GM12878 (cell line): Measurements from ENCODE around the gene SMG9. TPM values are rescaled to one million over a fixed set of nuclear protein-coding genes. Genes with fewer than 3 reads are reported as not detected.

Source experiments
- ATAC-seq: fragments of 200-7000 bp; cut with Tn5 transposase; 3 replicates; pipeline ENCODE4 v1.9.1; 2020; ENCODE audit warnings: mild to moderate bottlenecking, moderate library complexity
- BruUV-seq: library from RNA; stranded (reverse); fragments of 400-500 nt; replicated peaks from 2 replicates; lab custom pipeline; 2021; lab: Mats Ljungman, UMichigan
- CTCF ChIA-PET: fragments of 300-600 bp; sonication (Branson Sonifier 250); formaldehyde crosslinking; extraction: SDS; loops from one replicate; lab custom pipeline; 2021; ENCODE audit warnings: inconsistent platforms; lab: Yijun Ruan, JAX
- POLR2A ChIA-PET: fragments of 350-600 bp; formaldehyde crosslinking; extraction: SDS; loops from one replicate; lab custom pipeline; 2021; ENCODE audit warnings: inconsistent platforms; lab: Charles Lee
- RAD21 ChIA-PET: fragments of 300-600 bp; sonication (Branson Sonifier 250); formaldehyde crosslinking; loops from one replicate; lab custom pipeline; 2023; ENCODE audit warnings: antibody characterized with exemption; ENCODE audit not compliant: unreplicated experiment; lab: Charles Lee
- SMC1A ChIA-PET: fragments of 300-600 bp; sonication (Branson Sonifier 250); formaldehyde crosslinking; loops from one replicate; lab custom pipeline; 2023; ENCODE audit not compliant: unreplicated experiment, uncharacterized antibody; lab: Charles Lee
- DNase-seq: peaks from one replicate; pipeline ENCODE4 v3.0.0-alpha.2; 2011; ENCODE audit warnings: low read depth, low spot score
- FAIRE-seq: peaks from 3 replicates; lab custom pipeline; 2011; peaks lifted over from hg19 to GRCh38; lab: Jason Lieb, UNC
- H2AFZ ChIP-seq: 2 replicates; pipeline ENCODE4 v1.6.0; 2011; ENCODE audit warnings: low read depth, low read length, control low read depth; ENCODE audit not compliant: control insufficient read depth
- H3K27ac ChIP-seq: 2 replicates; pipeline ENCODE4 v1.5.1; 2011; ENCODE audit warnings: control low read depth; ENCODE audit not compliant: control insufficient read depth, insufficient read depth
- H3K27me3 ChIP-seq, 2 experiments: replicated peaks in 1 of 2; 2 replicates each; pipeline versions ENCODE4 v1.6.0 to v1.6.1; 2011; ENCODE audit warnings: low read length in 1 of 2; ENCODE audit not compliant: control insufficient read depth in 2 of 2, insufficient read depth in 2 of 2
- H3K36me3 ChIP-seq, 2 experiments: 2 replicates each; pipeline ENCODE4 v1.5.1; 2011; ENCODE audit warnings: low read length in 1 of 2; ENCODE audit not compliant: control insufficient read depth in 2 of 2, insufficient read depth in 2 of 2
- H3K4me1 ChIP-seq: 2 replicates; pipeline ENCODE4 v1.6.1; 2011; ENCODE audit warnings: mild to moderate bottlenecking, low read length, moderate library complexity, mixed read lengths; ENCODE audit not compliant: control insufficient read depth, insufficient read depth
- H3K4me2 ChIP-seq: 2 replicates; pipeline ENCODE4 v1.6.0; 2011; ENCODE audit warnings: control low read depth; ENCODE audit not compliant: control insufficient read depth, insufficient read depth
- H3K4me3 ChIP-seq: fragments of 200-600 bp; sonication (generic); 2 replicates; pipeline ENCODE4 v1.5.1; 2016
- H3K79me2 ChIP-seq: 2 replicates; pipeline ENCODE4 v1.6.0; 2011; ENCODE audit warnings: low read length; ENCODE audit not compliant: control insufficient read depth, insufficient read depth
- H3K9ac ChIP-seq: 2 replicates; pipeline ENCODE4 v1.8.0; 2011; ENCODE audit warnings: low read length, control low read depth, mixed read lengths; ENCODE audit not compliant: control insufficient read depth, insufficient read depth
- H3K9me3 ChIP-seq: replicated peaks from 3 replicates; pipeline ENCODE4 v1.5.1; 2011; ENCODE audit warnings: mild to moderate bottlenecking, low read length; ENCODE audit not compliant: control insufficient read depth, insufficient read depth
- H4K20me1 ChIP-seq: 2 replicates; pipeline ENCODE4 v1.6.0; 2011; ENCODE audit not compliant: control insufficient read depth, insufficient read depth
- BMI1 ChIP-seq: fragments of 450-650 bp; IDR thresholded peaks from 2 replicates; pipeline ENCODE4 v1.6.1; 2016; ENCODE audit warnings: mild to moderate bottlenecking, moderate library complexity, borderline replicate concordance
- EP300 ChIP-seq, 2 experiments: fragments of 150-350 bp in 1 of 2; IDR thresholded peaks; 2 replicates each; pipeline ENCODE4 v1.6.1; 2011 to 2012; ENCODE audit warnings: low read depth in 2 of 2, low read length in 2 of 2, borderline replicate concordance in 1 of 2, improper control_type of control experiment in 1 of 2, inconsistent platforms in 1 of 2; ENCODE audit not compliant: control insufficient read depth in 1 of 2
- ETV6 ChIP-seq, 2 experiments: fragments of 450-650 bp in 1 of 2; IDR thresholded peaks in 1 of 2; conservative IDR thresholded peaks in 1 of 2; 2 replicates each; pipeline ENCODE4 v1.6.1; 2014; ENCODE audit warnings: antibody characterized with exemption in 1 of 2, borderline replicate concordance in 1 of 2, low read depth in 1 of 2, mild to moderate bottlenecking in 1 of 2, moderate library complexity in 1 of 2
- FOXK2 ChIP-seq: fragments of 450-650 bp; IDR thresholded peaks from 2 replicates; pipeline ENCODE4 v1.6.1; 2017; ENCODE audit warnings: mild to moderate bottlenecking, moderate library complexity
- HDAC6 ChIP-seq: fragments of 200-600 bp; sonication (generic); IDR thresholded peaks from one replicate; pipeline ENCODE4 v1.8.0; 2017; ENCODE audit warnings: antibody characterized with exemption; ENCODE audit not compliant: unreplicated experiment
- KAT2A ChIP-seq: conservative IDR thresholded peaks from 2 replicates; pipeline ENCODE4 v1.6.1; 2011; ENCODE audit warnings: low read depth, low read length; ENCODE audit not compliant: control insufficient read depth
- NBN ChIP-seq: fragments of 450-650 bp; IDR thresholded peaks from 2 replicates; pipeline ENCODE4 v1.6.1; 2016
- RAD51 ChIP-seq: fragments of 450-650 bp; IDR thresholded peaks from 2 replicates; pipeline ENCODE4 v1.6.1; 2016; ENCODE audit warnings: moderate library complexity, mild to moderate bottlenecking, inconsistent platforms
- SIX5 ChIP-seq: IDR thresholded peaks from 2 replicates; pipeline ENCODE4 v1.6.1; 2011; ENCODE audit warnings: mild to moderate bottlenecking, low read depth, low read length, moderate library complexity; ENCODE audit not compliant: severe bottlenecking
- WRNIP1 ChIP-seq: IDR thresholded peaks from 2 replicates; pipeline ENCODE4 v1.6.1; 2011; ENCODE audit warnings: low read depth, low read length, improper control_type of control experiment, borderline replicate concordance
- ZNF207 ChIP-seq: fragments of 450-650 bp; IDR thresholded peaks from 2 replicates; pipeline ENCODE4 v1.6.1; 2014; ENCODE audit warnings: antibody characterized with exemption, mild to moderate bottlenecking, borderline replicate concordance
- WGBS: methylation state at CpG from one replicate; pipeline ENCODE4 v1.1.6; 2016; ENCODE audit warnings: low lambda C conversion rate; ENCODE audit not compliant: insufficient replicate concordance, insufficient coverage; ENCODE audit errors: missing lambda C conversion rate; 5-methylcytosine and 5-hydroxymethylcytosine counted together
- in situ Hi-C: fragments of 300-500 bp; cut with MboI; formaldehyde crosslinking; loops from 9 replicates; pipeline ENCODE4 v1.14.3; 2018; ENCODE audit warnings: mixed read lengths
- intact Hi-C: fragments of 100-400 bp; cut with micrococcal nuclease; formaldehyde crosslinking; loops from one replicate; pipeline ENCODE4 v1.14.2; 2022; ENCODE audit not compliant: unreplicated experiment
- polyA plus RNA-seq, 11 experiments: library from polyadenylated mRNA; depleted of rRNA in 4 of 11; unstranded in 6 of 11; stranded (reverse) in 5 of 11; fragments of >200 nt; fragmentation: Nextera tagmentation in 4 of 11; fragmentation: Illumina TruSeq in 1 of 11; extraction: Ambion mirVana in 4 of 11; extraction: Trizol in 1 of 11; gene quantifications; 1 replicate in 1 of 11; 2 replicates in 10 of 11; pipeline versions ENCODE4 v1.2.1 to v1.2.3, GENCODE V29; 2011 to 2016; ENCODE audit warnings: inconsistent platforms in 2 of 11, missing spikeins in 2 of 11, low read depth in 1 of 11
- total RNA-seq, 4 experiments: library from RNA; depleted of rRNA in 3 of 4; stranded (reverse); fragments of >200 nt in 3 of 4; fragmentation: Illumina TruSeq in 1 of 4; extraction: Trizol in 1 of 4; gene quantifications; 2 replicates each; pipeline versions ENCODE4 v1.2.1 to v1.2.3, GENCODE V29; 2013 to 2021
- TF ChIP-seq, protein P1 (sequence below): fragments of 450-650 bp; IDR thresholded peaks from 2 replicates; pipeline ENCODE4 v1.6.1; 2018; ENCODE audit warnings: borderline replicate concordance, mild to moderate bottlenecking; ENCODE audit not compliant: partially characterized antibody
- TF ChIP-seq, protein P2 (sequence below): fragments of 450-650 bp; IDR thresholded peaks from 2 replicates; pipeline ENCODE4 v1.6.1; 2018; ENCODE audit warnings: mild to moderate bottlenecking, low read depth, moderate library complexity; ENCODE audit not compliant: partially characterized antibody
- TF ChIP-seq, protein P3 (sequence below): IDR thresholded peaks from 2 replicates; pipeline ENCODE4 v1.6.1; 2011; ENCODE audit warnings: low read depth, mild to moderate bottlenecking, low read length, moderate library complexity, borderline replicate concordance; ENCODE audit errors: extremely low read depth
- TF ChIP-seq, protein P4 (sequence below): fragments of 150-350 bp; IDR thresholded peaks from 2 replicates; pipeline ENCODE4 v1.6.1; 2014; ENCODE audit warnings: mild to moderate bottlenecking, low read depth, low read length

Gene SMG9
- total and polyA plus RNA-seq, 10 of the 15 experiments (the other 5 are each of a cell fraction or from before 2014, with no cell fraction given): 0.69 to 52.2 (median 28.1) TPM

DNA sequence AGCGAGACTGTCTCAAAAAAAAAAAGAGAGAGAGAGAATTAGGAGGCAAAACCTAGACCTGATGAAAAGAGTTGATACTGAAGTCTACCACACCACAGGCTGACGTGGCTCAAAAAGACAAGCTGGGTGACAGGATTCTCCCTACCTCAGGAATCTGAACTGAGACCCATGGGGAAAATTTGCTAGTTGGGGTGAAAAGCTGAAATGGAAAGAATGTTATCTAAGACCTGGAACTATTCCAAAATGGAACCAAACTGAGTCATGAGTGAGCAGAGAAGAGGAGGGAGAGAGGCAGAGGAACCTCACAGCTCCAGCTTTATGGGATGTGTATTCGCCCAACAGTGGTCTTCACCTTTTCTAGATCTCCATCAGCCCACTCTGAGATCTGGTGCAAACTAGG lies 11.7 kb downstream of the SMG9 start:
- Histone ChIP-seq H4K20me1 (no peaks in the 10 kb centered on the region), H3K27me3 (no peaks in the 10 kb centered on the region), H3K4me3 (no peak overlapping the region), H3K27ac (no peak overlapping the region), H3K36me3 (peaks cover 15 to 58% of the 10 kb centered on the region in 2 experiments), H3K4me2 (no peak overlapping the region), H3K9me3 (no peaks in the 10 kb centered on the region), H3K79me2 (peaks cover 3% of the 10 kb centered on the region; the same call in 1 of the 2 replicates), H2AFZ (no peak overlapping the region), H3K9ac (no peak overlapping the region), H3K4me1 (peaks cover 20% of the 10 kb centered on the region)
- WGBS: 96% methylated on average over 3 of the region's 3 CpGs
- in situ Hi-C loops: no loop called here
- RAD21 ChIA-PET: interaction anchor here (1.4 to 8.2 kb wide), 3 partner anchors 10 to 75 kb away, joined by 4 to 118 read pairs (median 6); partner anchors contain the start of gene KCNN4
- BruUV-seq: no TSS peak
- ATAC-seq (no peak), DNase-seq (no peak), FAIRE-seq (no peak)
- intact Hi-C loops: no loop called here
- SMC1A ChIA-PET: interaction anchor here (0.8 to 5.8 kb wide), 6 partner anchors 9 to 75 kb away, joined by 3 to 88 read pairs (median 6); partner anchors contain the start of gene KCNN4
- POLR2A ChIA-PET: interaction anchor here (0.6 to 1.6 kb wide), 6 partner anchors 9 to 44 kb away, joined by 3 to 4 read pairs (median 3); no protein-coding TSS in a partner anchor
- CTCF ChIA-PET: interaction anchor here (0.6 to 8.1 kb wide), 8 partner anchors 21 to 396 kb away, joined by 3 to 136 read pairs (median 4); partner anchors contain the start of gene PLAUR
- TF ChIP-seq RAD51 (no peak), HDAC6 (no peak), KAT2A (no peak), FOXK2 (no peak), SIX5 (no peak), ZNF207 (no peak), ETV6 (conservative IDR thresholded peaks at IDR 0.05 in 1 of 2, IDR thresholded peaks at IDR 0.05 in 1 of 2; ENCODE audit: borderline replicate concordance in 1 of 2, low read depth in 1 of 2) (no peak), BMI1 (no peak), NBN (no peak), WRNIP1 (no peak), EP300 (IDR thresholded peaks at IDR 0.05; ENCODE audit: borderline replicate concordance in 1 of 2, control insufficient read depth in 1 of 2, low read depth in 2 of 2, low read length in 2 of 2) (no peak)
- TF ChIP-seq, protein P1, sequence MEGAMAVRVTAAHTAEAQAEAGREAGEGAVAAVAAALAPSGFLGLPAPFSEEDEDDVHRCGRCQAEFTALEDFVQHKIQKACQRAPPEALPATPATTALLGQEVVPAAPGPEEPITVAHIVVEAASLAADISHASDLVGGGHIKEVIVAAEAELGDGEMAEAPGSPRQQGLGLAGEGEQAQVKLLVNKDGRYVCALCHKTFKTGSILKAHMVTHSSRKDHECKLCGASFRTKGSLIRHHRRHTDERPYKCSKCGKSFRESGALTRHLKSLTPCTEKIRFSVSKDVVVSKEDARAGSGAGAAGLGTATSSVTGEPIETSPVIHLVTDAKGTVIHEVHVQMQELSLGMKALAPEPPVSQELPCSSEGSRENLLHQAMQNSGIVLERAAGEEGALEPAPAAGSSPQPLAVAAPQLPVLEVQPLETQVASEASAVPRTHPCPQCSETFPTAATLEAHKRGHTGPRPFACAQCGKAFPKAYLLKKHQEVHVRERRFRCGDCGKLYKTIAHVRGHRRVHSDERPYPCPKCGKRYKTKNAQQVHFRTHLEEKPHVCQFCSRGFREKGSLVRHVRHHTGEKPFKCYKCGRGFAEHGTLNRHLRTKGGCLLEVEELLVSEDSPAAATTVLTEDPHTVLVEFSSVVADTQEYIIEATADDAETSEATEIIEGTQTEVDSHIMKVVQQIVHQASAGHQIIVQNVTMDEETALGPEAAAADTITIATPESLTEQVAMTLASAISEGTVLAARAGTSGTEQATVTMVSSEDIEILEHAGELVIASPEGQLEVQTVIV: no peak
- TF ChIP-seq, protein P2, sequence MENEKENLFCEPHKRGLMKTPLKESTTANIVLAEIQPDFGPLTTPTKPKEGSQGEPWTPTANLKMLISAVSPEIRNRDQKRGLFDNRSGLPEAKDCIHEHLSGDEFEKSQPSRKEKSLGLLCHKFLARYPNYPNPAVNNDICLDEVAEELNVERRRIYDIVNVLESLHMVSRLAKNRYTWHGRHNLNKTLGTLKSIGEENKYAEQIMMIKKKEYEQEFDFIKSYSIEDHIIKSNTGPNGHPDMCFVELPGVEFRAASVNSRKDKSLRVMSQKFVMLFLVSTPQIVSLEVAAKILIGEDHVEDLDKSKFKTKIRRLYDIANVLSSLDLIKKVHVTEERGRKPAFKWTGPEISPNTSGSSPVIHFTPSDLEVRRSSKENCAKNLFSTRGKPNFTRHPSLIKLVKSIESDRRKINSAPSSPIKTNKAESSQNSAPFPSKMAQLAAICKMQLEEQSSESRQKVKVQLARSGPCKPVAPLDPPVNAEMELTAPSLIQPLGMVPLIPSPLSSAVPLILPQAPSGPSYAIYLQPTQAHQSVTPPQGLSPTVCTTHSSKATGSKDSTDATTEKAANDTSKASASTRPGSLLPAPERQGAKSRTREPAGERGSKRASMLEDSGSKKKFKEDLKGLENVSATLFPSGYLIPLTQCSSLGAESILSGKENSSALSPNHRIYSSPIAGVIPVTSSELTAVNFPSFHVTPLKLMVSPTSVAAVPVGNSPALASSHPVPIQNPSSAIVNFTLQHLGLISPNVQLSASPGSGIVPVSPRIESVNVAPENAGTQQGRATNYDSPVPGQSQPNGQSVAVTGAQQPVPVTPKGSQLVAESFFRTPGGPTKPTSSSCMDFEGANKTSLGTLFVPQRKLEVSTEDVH: no peak
- TF ChIP-seq, protein P3, sequence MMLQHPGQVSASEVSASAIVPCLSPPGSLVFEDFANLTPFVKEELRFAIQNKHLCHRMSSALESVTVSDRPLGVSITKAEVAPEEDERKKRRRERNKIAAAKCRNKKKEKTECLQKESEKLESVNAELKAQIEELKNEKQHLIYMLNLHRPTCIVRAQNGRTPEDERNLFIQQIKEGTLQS: no peak
- TF ChIP-seq, protein P4, sequence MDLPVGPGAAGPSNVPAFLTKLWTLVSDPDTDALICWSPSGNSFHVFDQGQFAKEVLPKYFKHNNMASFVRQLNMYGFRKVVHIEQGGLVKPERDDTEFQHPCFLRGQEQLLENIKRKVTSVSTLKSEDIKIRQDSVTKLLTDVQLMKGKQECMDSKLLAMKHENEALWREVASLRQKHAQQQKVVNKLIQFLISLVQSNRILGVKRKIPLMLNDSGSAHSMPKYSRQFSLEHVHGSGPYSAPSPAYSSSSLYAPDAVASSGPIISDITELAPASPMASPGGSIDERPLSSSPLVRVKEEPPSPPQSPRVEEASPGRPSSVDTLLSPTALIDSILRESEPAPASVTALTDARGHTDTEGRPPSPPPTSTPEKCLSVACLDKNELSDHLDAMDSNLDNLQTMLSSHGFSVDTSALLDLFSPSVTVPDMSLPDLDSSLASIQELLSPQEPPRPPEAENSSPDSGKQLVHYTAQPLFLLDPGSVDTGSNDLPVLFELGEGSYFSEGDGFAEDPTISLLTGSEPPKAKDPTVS: no peak
